Right cardiac atrium (tissue), 5 donors: ENCODE data around the gene CNGB1. TPM values are rescaled to one million over a fixed set of nuclear protein-coding genes. Genes with fewer than 3 reads are reported as not detected.
"Not testable (repeated sequence)": the region's sequence is repeated elsewhere in the genome, so short reads cannot be mapped to it uniquely, and the experiment has no call there.

ENCODE experiments used
- ATAC-seq, 2 donors: fragments of 200-7000 bp; cut with Tn5 transposase; one replicate each; pipeline versions ENCODE4 v1.8.0 to v1.9.1; 2020; ENCODE audit warnings: moderate library complexity in 2 of 2, mild to moderate bottlenecking in 1 of 2
- DNase-seq, 3 donors: peaks; one replicate each; pipeline ENCODE4 v3.0.0-alpha.2; 2020
- H3K27ac ChIP-seq: one replicate; pipeline ENCODE4 v1.5.1; 2013; ENCODE audit warnings: mild to moderate bottlenecking, low read length, control low read depth, moderate library complexity
- H3K27me3 ChIP-seq: one replicate; pipeline ENCODE4 v1.6.1; 2013; ENCODE audit not compliant: control insufficient read depth, insufficient read depth
- H3K4me1 ChIP-seq: one replicate; pipeline ENCODE4 v1.6.1; 2013; ENCODE audit warnings: low read length; ENCODE audit not compliant: control insufficient read depth, insufficient read depth
- H3K4me3 ChIP-seq: one replicate; pipeline ENCODE4 v1.5.1; 2013; ENCODE audit warnings: low read length, control low read depth
- H3K9me3 ChIP-seq: one replicate; pipeline ENCODE4 v1.6.1; 2013; ENCODE audit warnings: low read length; ENCODE audit not compliant: control insufficient read depth
- WGBS: extraction: QIAGEN DNeasy Blood & Tissue Kit; methylation state at CpG from one replicate; pipeline ENCODE4 v1.1.7; 2013; 5-methylcytosine and 5-hydroxymethylcytosine counted together
- intact Hi-C, 4 donors: fragments of 100-400 bp; cut with DNase I; formaldehyde crosslinking; loops; one replicate each; pipeline versions ENCODE4 v1.11.0 to v1.14.0; 2022 to 2023
- polyA plus RNA-seq: library from polyadenylated mRNA; stranded (reverse); fragments of 200-250 nt; gene quantifications from one replicate; pipeline ENCODE4 v1.2.3, GENCODE V29; 2013
- total RNA-seq, 4 donors: library from RNA; stranded (reverse); fragmentation: NEBNext Ultra II Directional; extraction: Animal tissue kit (Norgen Biotek cat#: 25700); gene quantifications; one replicate each; pipeline ENCODE4 v1.2.1, GENCODE V29; 2021
- donor health status: healthy with polysubstance abuse.
- donor health status: DM: no; HTN: yes; CAD: no.
- donor health status: DM: no; HTN: no; CAD: no.
- donor health status: DM: no; HTN: yes; CAD: no; lungs with severe emphysema.
- donor health status: DM: yes; HTN: yes; CAD: no.

CNGB1 gene
- total and polyA plus RNA-seq, 5 donors = not detected

GRCh38 chr16:57951204-57951960 lies 19.5 kb downstream of the CNGB1 start:
- Histone ChIP-seq H3K27ac (no peak overlapping the region), H3K27me3 (no peaks in the 10 kb centered on the region), H3K4me1 (no peaks in the 10 kb centered on the region), H3K9me3 (no peaks in the 10 kb centered on the region), H3K4me3 (no peak overlapping the region)
- ATAC-seq (no peak), DNase-seq (no peak)
- intact Hi-C loops = no loop called here
- WGBS = 85% methylated on average over 7 of the region's 7 CpGs

- DNase-seq (no peak), ATAC-seq (no peak)
- Histone ChIP-seq H3K4me1 (no peaks in the 10 kb centered on the region), H3K27me3 (no peaks in the 10 kb centered on the region), H3K9me3 (no peaks in the 10 kb centered on the region), H3K27ac (no peak overlapping the region), H3K4me3 (no peak overlapping the region)
- 55% methylated on average over 6 of the region's 6 CpGs for WGBS
- intact Hi-C loops = no loop called here
Observed at GRCh38 chr16:57950382-57950781, 20.5 kb downstream of the CNGB1 start.

- ATAC-seq (no peak), DNase-seq (no peak)
Observed at GRCh38 chr16:57949595-57950238, 21.2 kb downstream of the CNGB1 start.

GRCh38 chr16:57949013-57949412 lies 21.9 kb downstream of the CNGB1 start:
- Histone ChIP-seq H3K4me3 (no peak overlapping the region), H3K4me1 (no peaks in the 10 kb centered on the region), H3K27ac (no peak overlapping the region), H3K27me3 (no peaks in the 10 kb centered on the region), H3K9me3 (no peaks in the 10 kb centered on the region)
- WGBS = 10% methylated on average over 2 of the region's 2 CpGs
- DNase-seq = no peak
- intact Hi-C loops = no loop called here
- ATAC-seq = no peak

More at GRCh38 chr16:57949595-57950238, 21.2 kb downstream of the CNGB1 start:
- Histone ChIP-seq H3K9me3 (no peaks in the 10 kb centered on the region), H3K4me1 (no peaks in the 10 kb centered on the region), H3K4me3 (no peak overlapping the region), H3K27me3 (no peaks in the 10 kb centered on the region), H3K27ac (no peak overlapping the region)
- 81% methylated on average over 5 of the region's 5 CpGs for WGBS
- intact Hi-C loops = no loop called here

- H3K27me3 ChIP-seq = no peaks in the 10 kb centered on the region
- no peaks in the 10 kb centered on the region for H3K9me3 ChIP-seq
- intact Hi-C loops = no loop called here
- WGBS = 91% methylated on average over 5 of the region's 5 CpGs
- H3K4me1 ChIP-seq = no peaks in the 10 kb centered on the region
- no peak overlapping the region for H3K27ac ChIP-seq
- no peak for ATAC-seq
- H3K4me3 ChIP-seq = no peak overlapping the region
- no peak for DNase-seq
Observed at GRCh38 chr16:57948027-57948426, 22.9 kb downstream of the CNGB1 start.

GRCh38 chr16:57947261-57947660 lies 23.7 kb downstream of the CNGB1 start:
- no peaks in the 10 kb centered on the region for H3K4me1 ChIP-seq
- no peaks in the 10 kb centered on the region for H3K27me3 ChIP-seq
- no peak overlapping the region for H3K27ac ChIP-seq
- WGBS = 86% methylated on average over 2 of the region's 2 CpGs
- no peak overlapping the region for H3K4me3 ChIP-seq
- ATAC-seq = no peak
- intact Hi-C loops = no loop called here
- H3K9me3 ChIP-seq = no peaks in the 10 kb centered on the region
- DNase-seq = no peak

GRCh38 chr16:57946181-57946801 lies 24.6 kb downstream of the CNGB1 start:
- no peak for ATAC-seq
- intact Hi-C loops = no loop called here
- WGBS = 80% methylated on average over 13 of the region's 13 CpGs

GRCh38 chr16:57945740-57946138 lies 25.2 kb downstream of the CNGB1 start:
- Histone ChIP-seq H3K4me1 (no peaks in the 10 kb centered on the region), H3K4me3 (no peak overlapping the region), H3K9me3 (no peaks in the 10 kb centered on the region), H3K27ac (no peak overlapping the region), H3K27me3 (no peaks in the 10 kb centered on the region)
- DNase-seq (no peak), ATAC-seq (no peak)
- intact Hi-C loops = no loop called here
- 57% methylated on average over 7 of the region's 7 CpGs for WGBS

More at GRCh38 chr16:57946181-57946801, 24.6 kb downstream of the CNGB1 start:
- H3K27ac ChIP-seq = no peak overlapping the region
- H3K27me3 ChIP-seq = no peaks in the 10 kb centered on the region
- H3K4me3 ChIP-seq = no peak overlapping the region
- DNase-seq = no peak
- H3K9me3 ChIP-seq = no peaks in the 10 kb centered on the region
- no peaks in the 10 kb centered on the region for H3K4me1 ChIP-seq

GRCh38 chr16:57944970-57945739 lies 25.8 kb downstream of the CNGB1 start:
- Histone ChIP-seq H3K9me3 (no peaks in the 10 kb centered on the region), H3K27me3 (no peaks in the 10 kb centered on the region), H3K4me1 (no peaks in the 10 kb centered on the region), H3K27ac (no peak overlapping the region), H3K4me3 (no peak overlapping the region)
- intact Hi-C loops = no loop called here
- ATAC-seq (no peak), DNase-seq (no peak)
- 75% methylated on average over 9 of the region's 9 CpGs for WGBS

- ATAC-seq, H3K9me3 ChIP-seq, H3K4me3 ChIP-seq, H3K27ac ChIP-seq, DNase-seq, H3K4me1 ChIP-seq, H3K27me3 ChIP-seq, intact Hi-C loops: not testable (repeated sequence)
- 71% methylated on average over 8 of the region's 8 CpGs for WGBS
Observed at GRCh38 chr16:57943381-57943780, 27.5 kb downstream of the CNGB1 start.

- H3K9me3 ChIP-seq, intact Hi-C loops, DNase-seq, H3K4me1 ChIP-seq, ATAC-seq, H3K27ac ChIP-seq, H3K4me3 ChIP-seq, H3K27me3 ChIP-seq: not testable (repeated sequence)
- 92% methylated on average over 2 of the region's 2 CpGs for WGBS
Observed at GRCh38 chr16:57941901-57942300, 29.0 kb downstream of the CNGB1 start.
